Activated CD8-positive, alpha-beta memory T cell treated with anti-CD3 and anti-CD28 coated beads, Interleukin-2, amount 50 U/mL, for 24 hours (primary cell): ENCODE results near the gene CMIP.

Source experiments
- DNase-seq: peaks from one replicate; pipeline ENCODE4 v3.0.0-alpha.2; 2020; ENCODE audit errors: extremely low read depth

CMIP gene

DNA sequence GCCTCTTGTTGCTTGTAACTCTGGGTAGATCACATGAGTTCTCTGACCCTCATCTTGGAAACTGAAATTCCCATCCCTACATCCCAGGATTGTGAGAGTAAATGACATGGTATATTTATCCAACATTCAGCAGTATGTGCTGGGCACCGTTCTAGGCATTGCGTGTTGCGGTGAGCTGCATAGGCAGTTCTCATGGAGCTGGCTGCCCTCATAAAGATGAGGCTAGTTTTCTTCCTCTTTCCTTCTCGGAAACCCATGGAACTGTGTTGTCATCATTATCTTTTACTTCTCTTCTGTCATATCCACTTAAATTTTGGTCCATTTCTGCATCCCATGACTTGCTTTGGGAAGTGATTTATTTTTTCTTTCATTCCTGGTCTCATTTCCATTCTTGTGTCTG lies 17.2 kb downstream of the CMIP start:
- DNase-seq = no peak

DNA sequence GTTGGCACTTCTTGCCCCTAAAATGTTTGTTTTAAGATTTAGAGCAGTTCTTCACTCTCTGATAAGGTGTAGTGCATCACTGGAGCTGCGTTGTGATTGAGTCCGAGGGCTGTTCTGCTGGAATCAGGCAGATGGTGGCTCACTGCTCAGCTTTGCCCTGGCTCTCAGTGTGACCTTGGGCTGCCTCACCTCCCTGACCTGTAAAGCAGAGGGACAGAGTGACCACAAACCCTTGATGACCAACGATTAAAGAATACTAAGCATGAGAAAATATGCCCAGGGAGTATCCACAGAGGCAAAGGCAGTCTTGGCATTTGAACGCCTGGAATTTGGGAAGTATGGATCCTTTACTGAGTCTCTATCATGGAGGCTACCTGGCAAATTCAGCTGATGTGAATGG lies 18.1 kb downstream of the CMIP start:
- no peak for DNase-seq

DNA sequence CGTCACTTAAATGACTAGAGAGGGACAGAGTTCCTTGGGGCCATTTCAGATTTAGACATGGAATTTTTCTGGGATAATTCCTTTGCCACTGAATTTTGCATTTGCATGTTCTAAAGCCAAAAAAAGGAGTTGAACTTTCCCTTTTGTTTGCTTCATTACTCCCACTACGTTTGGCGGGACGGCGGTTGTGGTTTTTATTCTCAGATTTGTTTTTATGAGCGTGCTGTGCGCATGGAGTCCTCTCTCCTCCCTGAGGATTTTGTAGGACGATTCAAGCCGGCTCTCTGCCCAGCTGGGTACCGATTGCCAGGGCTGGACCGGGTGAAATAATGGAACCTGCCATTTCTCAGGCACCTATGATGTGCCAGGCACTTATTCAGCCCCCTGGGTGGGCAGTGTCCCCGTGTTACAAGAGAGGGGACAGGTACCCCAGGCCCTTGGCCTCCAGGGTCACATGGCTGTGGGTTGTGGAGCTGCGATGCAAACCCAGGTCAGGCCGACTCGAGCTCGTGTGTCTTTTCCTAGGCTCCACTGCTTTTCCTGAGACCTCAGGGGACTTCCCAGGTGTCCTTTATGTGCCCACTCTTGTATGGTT lies 18.8 kb downstream of the CMIP start:
- no peak for DNase-seq

DNA sequence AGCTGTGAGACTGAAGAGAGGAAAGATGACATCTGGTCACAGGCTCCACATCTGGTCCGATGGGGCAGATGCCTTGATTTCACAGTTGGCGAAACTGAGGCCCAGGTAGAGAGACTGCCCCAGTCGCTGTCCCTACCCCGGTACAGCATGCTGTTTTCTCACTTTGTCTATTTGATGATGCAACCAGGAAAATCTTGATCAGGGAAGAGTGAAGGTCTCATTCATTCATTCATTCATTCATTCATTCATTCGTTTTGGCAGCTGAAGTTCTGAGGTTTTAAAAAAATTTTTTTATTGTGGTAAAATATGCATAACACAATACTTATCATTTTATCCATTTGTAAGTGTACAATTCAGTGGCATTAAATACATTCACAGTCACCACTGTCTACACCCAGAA lies 19.7 kb downstream of the CMIP start:
- DNase-seq = no peak

DNA sequence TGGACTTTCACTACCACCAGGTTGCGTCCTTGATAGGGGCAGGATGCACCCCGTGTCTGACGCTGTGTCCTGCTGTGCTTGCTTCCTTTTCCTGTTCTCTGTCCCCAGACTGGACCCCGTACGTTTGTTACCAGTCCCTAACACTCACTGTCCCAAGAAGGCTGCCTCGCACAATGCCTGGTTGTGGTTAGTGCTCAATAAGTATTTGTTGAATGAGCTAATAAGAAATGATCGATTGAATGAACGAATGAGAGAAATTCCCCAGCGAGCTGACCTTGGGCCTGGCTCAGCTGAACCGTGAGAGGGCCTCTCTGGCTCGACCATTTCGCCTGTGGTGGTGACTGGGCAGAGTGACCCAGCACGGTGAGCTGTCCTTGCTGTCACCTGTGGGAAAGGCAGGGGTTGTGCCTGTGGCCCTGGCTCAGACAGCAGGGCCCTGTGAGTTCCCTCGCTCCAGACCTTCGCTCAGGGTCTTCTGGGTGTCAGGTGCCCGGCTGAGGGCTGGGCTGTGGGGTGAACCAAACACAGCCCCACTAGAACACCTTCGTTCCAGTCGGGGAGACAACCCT lies 20.9 kb downstream of the CMIP start:
- no peak for DNase-seq

DNA sequence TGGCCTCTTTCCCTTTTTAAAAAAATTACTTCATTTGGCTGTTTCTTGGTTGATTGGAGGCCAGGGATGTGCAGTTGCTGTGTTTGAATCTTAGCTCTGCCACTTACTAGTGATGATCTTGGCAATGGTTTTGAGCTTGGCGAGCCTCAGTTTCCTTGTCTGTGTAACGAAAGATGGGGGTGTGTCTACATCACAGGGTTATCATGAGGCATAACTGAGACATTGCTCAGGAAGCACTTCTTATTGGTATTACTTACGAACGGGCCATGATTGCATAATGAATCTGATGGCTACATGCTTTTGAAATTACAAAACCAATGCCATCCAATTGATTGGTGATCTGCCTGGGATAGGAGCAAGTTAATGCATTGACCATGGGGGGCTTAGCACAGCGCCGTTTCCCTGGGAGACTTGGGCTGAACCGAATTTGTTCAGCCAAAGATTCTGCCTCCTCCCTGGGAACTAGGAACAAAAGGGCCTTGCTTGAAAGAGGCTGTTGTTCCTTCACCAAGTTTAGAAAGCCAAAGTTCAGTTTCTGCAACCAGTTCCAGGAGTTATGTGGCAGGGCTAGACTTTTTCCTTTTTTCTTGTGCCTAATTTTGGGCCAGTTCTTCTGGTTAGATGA lies 21.9 kb downstream of the CMIP start:
- no peak for DNase-seq

DNA sequence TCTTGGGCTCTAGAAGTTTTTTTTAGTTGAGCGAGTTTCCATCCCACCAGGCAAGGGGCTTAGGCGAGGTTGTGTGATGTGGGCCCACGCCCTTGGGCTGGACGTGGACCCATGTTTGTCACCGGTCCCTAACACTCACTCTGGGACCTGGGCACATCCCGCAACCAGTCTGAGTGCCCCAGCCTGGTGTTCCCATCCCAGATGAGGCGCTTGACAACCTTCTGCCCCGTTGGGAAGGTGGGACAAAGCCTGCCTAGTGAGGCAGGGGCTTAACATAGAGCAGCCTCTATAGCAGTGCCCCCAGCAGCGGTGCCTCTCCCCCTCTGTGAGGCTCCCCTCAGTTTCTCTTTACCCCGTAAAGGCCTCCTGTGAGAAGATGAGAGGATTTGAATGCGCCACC lies 22.5 kb downstream of the CMIP start:
- DNase-seq = no peak

DNA sequence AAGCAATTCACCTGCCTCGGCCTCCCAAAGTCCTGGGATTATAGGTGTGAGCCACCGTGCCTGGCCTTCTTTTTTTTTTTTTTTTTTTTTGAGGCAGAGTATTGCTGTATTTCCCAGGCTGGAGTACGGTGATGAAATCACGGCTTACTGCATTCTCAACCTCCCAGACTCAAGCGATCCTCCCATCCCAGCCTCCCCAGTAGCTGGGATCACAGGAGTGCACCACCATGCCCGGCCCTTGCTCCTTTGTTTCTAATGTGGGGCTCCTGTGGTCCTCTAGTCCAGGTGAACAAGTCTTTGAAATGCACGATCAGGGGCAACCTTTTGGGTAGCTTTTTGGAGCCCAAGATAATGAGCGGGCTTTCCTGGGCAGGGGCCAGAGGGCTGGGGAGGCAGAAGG lies 23.2 kb downstream of the CMIP start:
- no peak for DNase-seq

DNA sequence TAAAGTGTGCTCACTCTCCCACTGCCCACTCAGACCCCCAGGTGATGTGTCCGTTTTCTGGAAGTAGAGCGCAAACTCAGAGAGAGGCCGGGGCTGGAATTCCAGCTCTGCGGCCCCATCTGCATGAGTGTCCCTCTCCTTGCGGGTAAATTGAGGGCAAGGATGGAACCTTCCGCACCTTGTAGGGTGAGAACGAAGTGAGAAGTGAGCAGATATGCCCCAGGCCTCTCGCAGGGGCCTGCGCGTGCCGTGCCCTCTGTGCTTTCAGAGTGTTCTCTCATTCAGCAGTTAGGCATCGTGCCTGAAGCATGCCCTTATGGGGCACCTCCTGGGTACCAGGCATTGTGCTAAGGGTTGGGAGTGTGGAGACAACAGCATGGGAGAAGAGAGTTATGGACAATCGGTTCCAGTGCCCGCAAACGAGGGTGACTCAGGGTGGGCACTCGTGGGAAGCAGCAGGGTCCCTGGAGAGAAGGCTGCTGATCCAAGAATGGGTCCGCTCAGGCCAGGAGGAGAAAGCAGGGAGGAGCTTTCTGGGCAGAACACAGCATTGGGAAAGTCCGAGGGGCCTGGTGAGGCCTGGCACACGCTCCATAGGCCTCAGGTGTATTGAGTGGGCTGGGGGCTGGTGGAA lies 23.8 kb downstream of the CMIP start:
- no peak for DNase-seq

DNA sequence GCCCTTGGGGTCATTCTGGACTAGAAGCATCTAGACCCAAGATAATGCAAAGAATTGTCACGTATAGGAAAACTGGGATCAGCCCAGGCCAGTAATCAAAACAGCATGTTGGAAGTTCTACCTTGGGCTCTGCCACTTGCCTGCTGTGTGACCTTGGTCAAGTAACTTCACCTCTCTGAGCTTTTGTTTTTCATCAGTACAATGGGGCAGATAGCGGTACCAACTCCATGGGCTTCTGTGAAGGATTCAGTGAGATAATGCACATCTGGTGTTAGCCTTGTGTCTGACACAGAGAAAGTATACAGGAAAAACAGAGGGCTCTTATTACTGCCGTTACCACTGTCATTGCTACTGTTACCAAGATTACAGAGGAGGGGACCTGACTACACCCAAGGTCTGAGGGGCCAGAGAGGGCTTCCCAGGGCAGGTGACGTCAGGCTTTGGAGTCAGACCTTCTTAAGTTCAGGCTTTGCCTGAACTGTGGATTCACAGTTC lies 24.6 kb downstream of the CMIP start:
- DNase-seq = no peak

DNA sequence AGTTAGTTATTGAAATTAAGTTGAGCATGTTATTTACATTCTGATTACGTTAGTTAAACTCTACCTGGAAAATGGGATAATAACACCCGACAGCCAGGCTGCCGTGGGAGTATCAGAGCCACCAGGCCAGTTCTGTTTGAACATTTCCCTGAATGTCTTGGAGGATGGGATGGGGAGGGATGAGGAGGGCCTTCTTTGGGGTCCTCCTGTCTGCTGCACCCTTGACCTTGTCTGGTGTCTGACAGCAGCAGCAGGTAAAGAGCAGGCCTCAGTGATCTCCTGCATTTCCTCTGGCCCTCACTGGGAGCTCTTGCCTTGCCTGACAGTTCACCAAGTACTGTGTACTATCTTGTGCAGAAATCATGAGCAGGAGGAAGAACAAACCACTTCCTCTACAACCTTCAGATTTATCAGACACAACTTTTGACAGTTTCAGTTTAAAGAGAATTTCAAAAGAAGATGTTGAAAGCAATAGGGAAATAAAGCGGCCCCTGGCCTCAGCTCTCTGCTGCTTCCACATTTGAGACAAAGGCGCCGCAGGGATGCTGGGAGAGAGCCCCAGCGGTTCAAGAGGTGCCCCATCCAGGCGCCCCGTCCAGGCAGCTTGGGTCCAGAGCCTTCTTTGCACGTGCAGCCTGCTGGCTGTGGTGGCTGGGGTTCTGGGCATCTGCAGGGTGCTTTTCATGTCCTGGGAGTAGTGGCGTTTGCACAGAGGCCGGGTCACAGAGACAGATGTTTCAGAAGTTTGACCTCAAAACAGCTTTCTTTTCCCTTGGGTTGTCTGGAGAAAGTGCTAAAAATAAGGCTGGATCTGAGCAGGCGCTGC lies 25.3 kb downstream of the CMIP start:
- DNase-seq = no peak

DNA sequence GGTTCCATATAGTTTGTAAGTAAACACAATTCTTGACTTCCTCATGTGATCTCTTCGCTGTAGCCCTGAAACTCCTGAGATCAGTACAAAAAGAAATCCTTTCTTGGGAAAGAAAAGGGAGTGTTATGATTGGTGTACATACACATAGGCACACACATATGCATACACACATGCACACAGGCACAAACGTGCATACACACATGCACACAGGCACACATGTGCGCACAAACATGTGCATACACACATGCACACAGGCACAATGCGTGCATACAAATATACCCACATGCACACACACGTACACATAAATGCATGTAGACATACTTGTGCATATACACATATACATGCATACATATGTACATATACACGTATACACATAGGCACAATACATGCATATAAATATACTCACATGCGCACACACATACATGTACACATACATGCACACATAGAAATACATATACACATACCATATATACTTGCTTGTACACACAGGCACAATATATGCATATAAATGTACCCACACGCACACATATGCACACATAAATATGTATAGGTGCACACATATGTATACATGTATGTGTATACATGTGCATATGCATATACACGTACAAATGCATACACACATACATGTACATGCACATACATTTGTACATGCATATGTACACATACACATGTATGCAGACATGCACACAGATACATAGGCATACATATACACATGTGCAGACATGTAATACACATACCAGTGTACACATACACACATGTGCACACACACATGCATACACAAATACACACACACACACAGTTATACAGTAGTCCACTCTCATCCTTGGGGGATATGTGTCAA lies 26.4 kb downstream of the CMIP start:
- DNase-seq = no peak

DNA sequence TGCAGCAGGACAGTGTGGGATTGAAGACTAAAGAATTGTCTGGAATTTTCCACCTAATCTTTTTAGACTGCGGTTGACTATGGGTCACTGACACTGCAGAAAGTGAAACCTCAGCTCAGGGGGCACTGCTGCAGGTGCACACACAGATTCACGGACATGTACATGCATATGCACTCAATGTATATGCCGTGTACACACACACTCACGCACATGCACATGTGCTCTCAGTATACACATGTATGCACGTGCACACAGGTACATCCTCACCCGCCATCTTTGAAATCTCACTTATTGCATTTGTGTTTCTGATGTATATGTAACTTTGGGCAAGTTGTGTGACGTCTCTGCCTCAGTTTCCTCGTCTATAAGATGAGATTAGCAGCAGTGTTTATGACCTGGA lies 27.3 kb downstream of the CMIP start:
- DNase-seq = no peak

DNA sequence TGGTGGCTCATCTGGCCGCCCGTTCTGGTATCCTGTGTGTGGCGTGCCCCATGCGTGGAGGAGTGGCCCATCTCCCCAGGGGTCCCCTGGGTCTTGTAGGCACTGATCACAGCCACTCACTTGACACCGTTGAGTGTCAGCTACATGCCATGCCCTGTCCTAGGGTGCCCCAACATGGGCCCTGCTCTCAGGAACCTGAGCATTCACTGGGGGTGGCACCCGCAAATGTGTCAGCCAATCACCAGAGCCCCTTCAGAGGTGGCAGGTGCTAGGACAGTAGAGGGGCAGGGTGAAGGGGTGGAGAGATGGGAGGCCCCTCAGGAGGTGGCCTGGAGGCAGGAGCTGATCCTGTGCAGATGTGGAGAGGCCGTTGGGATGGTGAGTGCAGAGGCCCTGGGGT lies 27.8 kb downstream of the CMIP start:
- DNase-seq = no peak

DNA sequence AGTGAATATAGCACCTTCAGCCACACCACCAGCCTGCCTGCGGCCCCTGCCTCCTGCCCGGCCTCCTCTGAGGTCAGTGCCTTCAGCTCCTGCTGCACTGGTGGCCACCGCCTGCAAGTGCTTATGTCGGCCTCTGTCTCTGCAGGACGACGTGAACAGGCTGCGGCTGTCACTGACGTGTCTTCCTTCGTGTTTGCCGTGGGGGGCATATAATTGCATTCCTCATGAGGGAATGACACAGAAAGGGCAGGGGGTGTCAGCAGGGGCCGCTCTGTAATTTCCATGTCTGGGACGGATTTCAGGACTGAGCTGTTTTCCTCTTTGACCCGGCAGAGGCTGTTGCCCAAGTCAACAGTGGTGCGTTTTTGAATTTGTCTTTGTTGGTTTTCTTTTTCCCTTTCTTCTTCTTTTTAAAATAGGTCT lies 28.5 kb downstream of the CMIP start:
- no peak for DNase-seq

DNA sequence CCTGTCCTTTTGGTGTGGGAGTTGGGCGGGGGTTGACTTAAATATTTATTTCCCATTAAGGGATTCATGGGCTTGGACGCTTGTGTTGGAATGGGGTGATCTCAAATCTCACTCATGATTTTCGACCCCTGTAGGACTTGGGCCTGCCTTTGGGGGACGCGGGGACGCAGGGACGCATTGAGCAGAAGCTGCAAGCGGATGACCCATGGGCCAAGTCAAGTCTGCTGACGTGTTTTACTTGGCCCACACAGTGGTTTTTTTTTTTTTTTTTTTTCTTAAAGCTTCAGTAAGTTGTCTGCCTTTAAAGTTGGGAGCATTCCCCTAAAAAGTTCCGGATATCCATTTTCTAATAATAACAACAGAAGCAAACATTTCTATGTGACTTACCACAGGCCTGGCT lies 28.9 kb downstream of the CMIP start:
- DNase-seq = no peak

DNA sequence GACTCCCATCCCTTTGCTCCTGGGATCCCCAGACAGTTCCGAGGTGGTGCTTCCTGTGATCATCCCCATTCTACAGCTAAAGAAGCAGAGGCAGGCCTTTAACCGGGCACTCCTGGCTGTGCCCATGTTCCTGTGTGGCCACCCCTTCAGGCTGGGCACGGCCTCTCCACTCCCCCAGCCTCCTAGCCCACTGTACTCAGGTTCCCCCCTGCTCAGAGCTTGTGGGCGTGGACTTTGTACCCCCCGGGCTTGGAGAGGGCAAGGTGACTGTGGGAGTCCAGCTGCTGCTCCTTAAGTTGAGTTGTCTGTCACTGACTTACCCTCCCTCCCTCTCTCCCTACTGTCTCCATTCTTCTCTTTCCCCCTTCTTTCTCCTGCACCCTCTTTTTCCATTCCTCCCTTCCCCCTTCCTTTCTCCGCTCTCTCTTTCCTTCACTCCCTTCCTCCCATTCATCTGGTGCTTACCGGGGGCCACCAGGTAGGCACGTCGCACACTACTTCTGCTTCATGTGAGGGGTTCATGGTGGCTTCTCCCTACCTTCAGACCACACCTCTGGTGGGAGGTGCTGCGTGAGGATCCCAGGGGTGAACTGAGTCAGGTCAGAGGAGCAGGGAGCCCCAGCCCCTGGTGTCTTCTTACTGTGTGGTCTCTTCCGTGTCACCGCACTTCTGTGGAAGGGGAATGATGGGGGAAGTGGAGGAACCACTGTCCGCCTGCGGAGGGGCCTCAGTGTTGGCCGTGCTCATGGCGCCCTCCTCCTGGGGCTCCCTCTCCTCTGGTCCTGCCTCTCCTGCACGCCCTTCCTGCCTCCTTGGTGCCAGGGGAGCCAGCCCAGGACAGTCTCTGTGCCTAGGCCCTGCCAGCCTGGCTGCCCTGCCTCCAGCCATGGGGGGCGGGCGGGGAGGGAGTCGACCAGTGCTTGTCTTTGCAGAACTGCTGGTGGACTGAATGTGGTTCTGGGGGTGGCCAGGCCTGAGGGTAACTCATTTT lies 29.7 kb downstream of the CMIP start:
- no peak for DNase-seq

DNA sequence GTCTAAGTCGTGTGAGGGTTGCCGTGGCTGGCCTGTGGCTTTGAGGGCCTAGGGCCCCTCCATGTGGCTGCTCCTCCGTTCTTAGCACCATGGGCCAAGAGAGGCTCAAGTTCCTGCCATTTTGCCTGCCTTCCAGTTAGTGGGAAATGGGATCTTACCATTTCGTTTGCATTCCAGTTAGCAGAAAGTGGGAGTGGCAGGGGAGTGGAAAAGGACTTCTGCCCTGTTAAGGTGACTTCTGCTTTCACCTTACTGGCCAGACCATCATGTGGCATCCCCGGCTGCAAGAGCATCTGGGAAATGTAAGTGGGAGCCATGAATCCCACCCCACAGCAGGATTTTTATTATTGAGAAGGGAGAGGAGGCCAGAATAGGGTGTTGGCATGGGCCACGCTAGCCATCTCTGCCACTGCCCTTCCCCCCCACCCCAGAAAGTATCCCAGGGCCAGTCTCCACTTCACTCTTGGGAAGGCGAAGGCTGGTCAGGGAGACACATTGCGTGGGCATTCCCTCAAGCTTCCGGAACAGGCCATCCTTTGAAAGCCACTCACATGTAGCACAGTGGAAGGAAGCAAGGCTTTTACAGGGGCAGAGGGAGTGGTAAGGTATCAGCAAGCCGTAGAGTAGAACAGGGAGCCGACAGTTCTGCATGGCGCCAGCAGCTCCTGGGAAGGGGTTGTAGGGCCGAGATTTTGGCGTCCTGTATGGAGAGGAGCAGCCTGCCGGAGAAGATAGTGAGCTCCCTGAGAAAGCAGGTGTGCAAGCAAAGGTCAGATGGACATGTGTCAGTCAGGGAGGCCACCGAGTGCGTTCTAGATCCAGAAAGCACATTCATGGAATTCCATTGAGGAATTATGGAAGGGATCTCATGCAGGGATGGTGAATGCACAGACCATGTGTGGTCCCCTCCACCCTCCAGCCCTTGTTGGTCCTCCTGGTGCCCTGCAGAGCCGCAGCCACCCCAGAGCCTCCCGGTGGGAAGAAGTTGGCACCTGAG lies 33.4 kb downstream of the CMIP start:
- DNase-seq = no peak
